ENCODE results near the gene HDAC11.

HDAC11 gene

DNA sequence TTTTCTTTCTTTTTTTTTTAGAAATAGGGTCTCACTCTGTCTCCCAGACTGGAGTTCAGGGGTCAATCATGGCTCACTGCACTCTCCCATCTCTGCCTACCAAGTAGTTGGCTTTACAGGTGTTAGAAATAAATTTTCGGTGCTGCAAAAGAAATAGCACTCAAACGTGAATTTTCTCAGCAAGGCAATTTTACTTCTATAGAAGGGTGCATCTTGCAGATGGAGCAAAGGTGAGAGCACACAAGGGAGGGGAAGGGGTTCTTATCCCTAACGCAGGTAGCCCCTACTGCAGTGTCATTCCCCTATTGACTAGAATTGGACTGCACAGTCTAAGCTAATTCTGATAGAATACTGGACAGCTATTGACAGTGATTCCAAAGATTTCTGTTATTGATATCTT is 62.0 kb downstream of the HDAC11 start:
- H3K36me3 ChIP-seq (ENCODE audit: insufficient read depth, low read length) = no peaks in the 10 kb centered on the region
- peaks cover 6% of the 10 kb centered on the region for H3K9me3 ChIP-seq (replicated peaks; ENCODE audit: low read length)
- no peak overlapping the region for H3K4me3 ChIP-seq (ENCODE audit: low read length)
- H3K4me2 ChIP-seq (ENCODE audit: low read length) = no peak overlapping the region
- peaks cover 58% of the 10 kb centered on the region for H3K4me1 ChIP-seq (ENCODE audit: control insufficient read depth, insufficient read depth, low read length)
- no peaks in the 10 kb centered on the region for H3K27me3 ChIP-seq (ENCODE audit: control insufficient read depth, insufficient read depth, low read length)
- H3K9ac ChIP-seq (ENCODE audit: low read depth, low read length) = no peak overlapping the region

- Histone ChIP-seq H3K9ac (ENCODE audit: low read depth, low read length) (no peak overlapping the region), H3K36me3 (ENCODE audit: insufficient read depth, low read length) (no peaks in the 10 kb centered on the region), H3K9me3 (replicated peaks; ENCODE audit: low read length) (peaks cover 6% of the 10 kb centered on the region), H3K4me2 (ENCODE audit: low read length) (peak overlapping the region; percentile 40), H3K4me1 (ENCODE audit: control insufficient read depth, insufficient read depth, low read length) (peaks cover 50% of the 10 kb centered on the region), H3K4me3 (ENCODE audit: low read length) (no peak overlapping the region), H3K27me3 (ENCODE audit: control insufficient read depth, insufficient read depth, low read length) (no peaks in the 10 kb centered on the region)
These were observed 63.1 kb downstream of the HDAC11 start for GRCh38 chr3:13543253-13543652.

DNA sequence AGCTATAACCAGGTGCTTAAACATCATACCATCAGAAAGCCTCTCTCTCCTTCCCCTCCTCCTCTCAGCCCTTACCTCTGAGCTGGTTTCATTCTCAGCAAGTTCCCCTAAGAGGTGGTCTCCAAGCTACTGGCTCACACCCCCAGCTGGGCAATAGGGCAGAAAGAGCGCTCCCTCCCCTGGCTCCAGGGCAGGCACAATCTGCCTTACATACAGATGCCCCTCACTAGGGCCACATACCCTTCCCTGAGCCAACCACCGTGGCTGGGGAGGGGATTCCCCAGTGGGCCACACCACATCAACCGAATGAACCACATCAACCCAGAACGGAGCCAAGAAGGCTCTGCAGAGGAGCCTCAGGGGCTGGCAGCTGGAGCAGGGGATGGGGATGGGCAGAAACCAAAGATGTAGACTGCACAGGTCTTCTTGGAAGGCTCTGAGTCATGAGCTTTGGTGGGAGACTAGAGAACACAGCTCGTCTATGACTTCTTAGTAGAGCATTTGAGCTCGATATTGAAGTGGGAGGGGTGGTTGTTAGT is 64.3 kb downstream of the HDAC11 start:
- no peak overlapping the region for H3K9ac ChIP-seq (ENCODE audit: low read depth, low read length)
- H3K4me2 ChIP-seq (ENCODE audit: low read length) = no peak overlapping the region
- no peak overlapping the region for H3K4me3 ChIP-seq (ENCODE audit: low read length)
- no peaks in the 10 kb centered on the region for H3K27me3 ChIP-seq (ENCODE audit: control insufficient read depth, insufficient read depth, low read length)
- peaks cover 39% of the 10 kb centered on the region for H3K4me1 ChIP-seq (ENCODE audit: control insufficient read depth, insufficient read depth, low read length)
- no peaks in the 10 kb centered on the region for H3K36me3 ChIP-seq (ENCODE audit: insufficient read depth, low read length)
- H3K9me3 ChIP-seq (replicated peaks; ENCODE audit: low read length) = peaks cover 6% of the 10 kb centered on the region

DNA sequence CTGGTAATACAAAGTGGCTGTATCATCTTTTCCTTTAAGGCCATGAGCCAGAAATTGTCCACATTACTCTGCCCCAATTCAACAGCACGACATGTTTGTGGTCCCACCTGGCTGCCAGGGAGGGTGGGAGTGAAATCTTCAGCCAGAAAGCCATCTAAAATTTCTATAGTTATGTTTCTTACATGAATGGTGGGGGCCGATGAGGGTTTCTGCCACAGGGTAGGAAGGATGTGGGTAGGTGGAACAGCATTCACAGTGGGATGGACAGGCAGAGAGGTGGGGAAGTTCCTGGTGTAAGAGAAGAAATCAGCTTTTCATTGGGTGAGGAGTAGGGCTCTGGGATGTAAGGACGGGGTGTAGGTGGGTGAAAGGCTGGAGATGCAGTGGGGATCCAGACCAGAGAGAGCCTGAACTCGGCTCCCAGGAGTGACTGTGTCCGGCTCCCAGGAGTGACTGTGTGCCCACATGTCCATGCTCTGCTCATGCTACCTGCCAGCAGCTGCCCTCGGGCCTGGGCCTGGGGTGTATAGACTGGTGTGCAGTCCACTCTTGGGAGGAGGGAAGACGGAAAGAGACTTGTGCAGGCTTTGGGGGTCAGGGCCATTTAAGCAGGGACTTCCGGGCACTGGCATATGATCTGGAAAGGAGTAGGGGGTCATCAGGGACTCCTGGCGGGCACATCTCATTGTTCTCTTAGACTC is 65.0 kb downstream of the HDAC11 start:
- Histone ChIP-seq H3K4me1 (ENCODE audit: control insufficient read depth, insufficient read depth, low read length) (peaks cover 32% of the 10 kb centered on the region), H3K9ac (ENCODE audit: low read depth, low read length) (no peak overlapping the region), H3K36me3 (ENCODE audit: insufficient read depth, low read length) (no peaks in the 10 kb centered on the region), H3K4me3 (ENCODE audit: low read length) (no peak overlapping the region), H3K4me2 (ENCODE audit: low read length) (no peak overlapping the region), H3K27me3 (ENCODE audit: control insufficient read depth, insufficient read depth, low read length) (no peaks in the 10 kb centered on the region), H3K9me3 (replicated peaks; ENCODE audit: low read length) (peaks cover 6% of the 10 kb centered on the region)

DNA sequence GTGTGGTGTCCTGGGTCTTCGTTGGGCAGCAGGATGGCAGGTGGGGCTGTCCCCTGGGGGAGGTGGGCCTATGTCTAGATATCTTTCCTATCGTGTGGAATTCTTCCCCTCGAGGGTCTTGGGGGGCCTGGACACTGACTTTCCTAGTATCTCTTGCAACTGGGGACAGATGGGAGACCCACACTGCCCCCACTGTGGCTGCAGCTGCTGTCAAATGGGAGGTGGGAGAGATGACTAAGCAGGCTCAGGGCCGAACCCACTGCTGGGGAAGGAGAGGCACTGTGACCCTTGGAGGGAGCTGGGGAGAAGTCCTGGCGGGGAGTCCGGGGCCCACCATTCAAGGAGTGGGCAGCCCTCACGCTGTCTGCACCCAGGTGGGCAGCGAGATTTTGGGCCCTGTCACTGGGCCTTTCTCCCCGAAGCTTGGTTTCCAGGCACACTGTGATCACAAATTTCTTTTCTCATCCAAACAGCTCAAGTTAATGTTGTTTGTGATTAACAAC is 65.9 kb downstream of the HDAC11 start:
- peaks cover 6% of the 10 kb centered on the region for H3K9me3 ChIP-seq (replicated peaks; ENCODE audit: low read length)
- H3K9ac ChIP-seq (ENCODE audit: low read depth, low read length) = no peak overlapping the region
- no peaks in the 10 kb centered on the region for H3K36me3 ChIP-seq (ENCODE audit: insufficient read depth, low read length)
- no peaks in the 10 kb centered on the region for H3K27me3 ChIP-seq (ENCODE audit: control insufficient read depth, insufficient read depth, low read length)
- H3K4me2 ChIP-seq (ENCODE audit: low read length) = no peak overlapping the region
- H3K4me1 ChIP-seq (ENCODE audit: control insufficient read depth, insufficient read depth, low read length) = peaks cover 32% of the 10 kb centered on the region
- no peak overlapping the region for H3K4me3 ChIP-seq (ENCODE audit: low read length)

- Histone ChIP-seq H3K9ac (ENCODE audit: low read depth, low read length) (no peak overlapping the region), H3K4me3 (ENCODE audit: low read length) (no peak overlapping the region), H3K4me2 (ENCODE audit: low read length) (no peak overlapping the region), H3K36me3 (ENCODE audit: insufficient read depth, low read length) (no peaks in the 10 kb centered on the region), H3K4me1 (ENCODE audit: control insufficient read depth, insufficient read depth, low read length) (peaks cover 32% of the 10 kb centered on the region), H3K9me3 (replicated peaks; ENCODE audit: low read length) (peaks cover 6% of the 10 kb centered on the region), H3K27me3 (ENCODE audit: control insufficient read depth, insufficient read depth, low read length) (no peaks in the 10 kb centered on the region)
These were observed 66.6 kb downstream of the HDAC11 start for GRCh38 chr3:13546667-13547171.

- no peaks in the 10 kb centered on the region for H3K36me3 ChIP-seq (ENCODE audit: insufficient read depth, low read length)
- H3K9me3 ChIP-seq (replicated peaks; ENCODE audit: low read length) = no peaks in the 10 kb centered on the region
- no peaks in the 10 kb centered on the region for H3K27me3 ChIP-seq (ENCODE audit: control insufficient read depth, insufficient read depth, low read length)
- H3K9ac ChIP-seq (ENCODE audit: low read depth, low read length) = no peak overlapping the region
- H3K4me2 ChIP-seq (ENCODE audit: low read length) = no peak overlapping the region
- peaks cover 32% of the 10 kb centered on the region for H3K4me1 ChIP-seq (ENCODE audit: control insufficient read depth, insufficient read depth, low read length)
- H3K4me3 ChIP-seq (ENCODE audit: low read length) = no peak overlapping the region
These were observed 67.7 kb downstream of the HDAC11 start for GRCh38 chr3:13547591-13548371.

DNA sequence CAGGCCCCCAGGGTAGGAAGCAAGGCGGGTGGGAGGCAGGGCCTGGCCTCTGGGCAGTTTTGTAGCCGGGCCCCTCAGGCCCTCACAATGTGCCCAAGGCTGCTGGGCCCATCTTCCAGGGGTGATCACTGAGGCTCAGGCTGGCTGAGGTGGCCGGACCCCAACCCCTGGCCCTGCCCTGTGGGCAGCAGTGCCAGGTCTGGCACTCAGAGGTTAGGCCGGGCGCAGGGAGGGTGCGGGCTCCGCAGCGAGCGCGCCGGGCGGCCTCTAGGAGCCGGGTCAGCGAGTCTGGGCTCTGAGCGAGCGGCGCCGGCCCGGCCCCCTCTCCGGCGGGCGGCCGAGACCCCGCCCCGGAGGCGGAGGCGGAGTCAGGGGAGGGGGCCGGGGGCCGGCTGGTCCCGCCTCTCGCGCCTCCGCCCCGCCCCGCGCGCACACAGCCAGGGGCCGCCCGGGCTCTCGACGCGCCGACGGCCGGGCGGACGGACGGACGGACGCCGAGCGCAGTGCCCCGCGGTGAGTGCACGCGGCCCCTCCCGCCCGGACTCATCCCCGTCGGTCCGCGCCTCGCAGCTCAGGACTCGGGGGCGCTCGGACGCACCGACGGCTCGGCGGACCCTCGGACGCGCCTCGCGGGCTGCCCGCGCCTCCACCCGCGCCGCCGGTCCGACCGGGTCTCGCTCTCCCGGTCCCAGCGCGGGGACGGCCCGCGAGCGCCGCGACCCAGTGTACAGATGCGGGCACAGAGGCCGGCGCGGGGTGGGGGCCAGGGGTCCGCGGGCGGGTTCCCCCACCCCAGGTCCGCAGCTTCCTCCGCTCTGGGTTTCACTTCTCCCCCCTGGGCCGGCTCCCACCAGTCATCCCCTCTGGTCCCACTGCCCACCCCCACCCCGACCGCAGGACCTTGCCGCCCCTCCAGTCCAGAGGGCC is 68.9 kb downstream of the HDAC11 start, which contains the start of gene FBLN2:
Gene FBLN2, plus strand, starts transcription at position 430 of the 927 bp plus-strand sequence. CDS start 21,231 bp downstream, outside the sequence.
- Histone ChIP-seq H3K9ac (ENCODE audit: low read depth, low read length) (peak within 1 kb of the TSS; percentile 13), H3K36me3 (ENCODE audit: insufficient read depth, low read length) (no peaks in the 10 kb centered on the region), H3K4me3 (ENCODE audit: low read length) (peak within 1 kb of the TSS; percentile 57), H3K9me3 (replicated peaks; ENCODE audit: low read length) (no peaks in the 10 kb centered on the region), H3K4me1 (ENCODE audit: control insufficient read depth, insufficient read depth, low read length) (peaks cover 22% of the 10 kb centered on the region), H3K27me3 (ENCODE audit: control insufficient read depth, insufficient read depth, low read length) (no peaks in the 10 kb centered on the region), H3K4me2 (ENCODE audit: low read length) (peak within 1 kb of the TSS; percentile 73)

DNA sequence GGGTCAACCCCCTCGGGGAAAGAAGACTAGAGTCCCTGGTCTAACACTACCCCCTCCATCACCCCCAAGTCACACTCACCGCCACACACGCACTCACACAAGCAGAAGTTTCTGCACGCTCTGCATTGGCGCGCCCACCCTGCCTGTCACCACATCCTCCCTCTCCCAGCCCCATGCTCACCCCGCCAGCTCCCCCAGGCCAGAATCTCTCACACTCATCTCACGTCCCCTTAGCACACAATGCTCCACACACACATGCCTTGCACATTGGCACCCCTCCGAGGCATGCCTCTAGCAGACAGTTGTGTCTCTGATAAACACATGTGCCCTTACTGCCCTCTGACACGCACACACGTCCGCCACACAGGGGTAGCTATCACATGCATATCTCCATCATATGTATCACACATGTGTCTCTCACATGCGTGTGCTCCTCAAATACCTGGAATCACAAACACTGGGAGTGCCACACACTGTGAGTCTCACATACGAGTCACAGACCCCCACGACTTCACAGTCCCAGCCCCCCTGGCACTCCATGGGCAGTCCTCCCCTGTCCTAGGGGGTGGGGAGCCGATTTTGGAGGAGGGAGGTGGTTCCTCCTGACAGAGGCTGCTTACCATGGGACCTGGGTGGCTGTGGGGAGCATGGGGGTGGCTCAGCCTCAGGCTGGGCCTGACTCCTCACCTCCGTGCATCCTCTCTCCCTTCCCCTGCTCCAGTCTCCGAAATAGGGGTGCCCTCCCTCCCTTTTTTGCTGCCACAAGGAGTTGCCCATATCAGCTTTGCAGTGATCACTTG is 69.7 kb downstream of the HDAC11 start:
- no peak overlapping the region for H3K4me2 ChIP-seq (ENCODE audit: low read length)
- no peak overlapping the region for H3K9ac ChIP-seq (ENCODE audit: low read depth, low read length)
- H3K27me3 ChIP-seq (ENCODE audit: control insufficient read depth, insufficient read depth, low read length) = no peaks in the 10 kb centered on the region
- H3K4me3 ChIP-seq (ENCODE audit: low read length) = no peak overlapping the region
- H3K9me3 ChIP-seq (replicated peaks; ENCODE audit: low read length) = no peaks in the 10 kb centered on the region
- peaks cover 13% of the 10 kb centered on the region for H3K4me1 ChIP-seq (ENCODE audit: control insufficient read depth, insufficient read depth, low read length)
- H3K36me3 ChIP-seq (ENCODE audit: insufficient read depth, low read length) = no peaks in the 10 kb centered on the region

- H3K9ac ChIP-seq (ENCODE audit: low read depth, low read length) = no peak overlapping the region
- no peaks in the 10 kb centered on the region for H3K9me3 ChIP-seq (replicated peaks; ENCODE audit: low read length)
- H3K36me3 ChIP-seq (ENCODE audit: insufficient read depth, low read length) = no peaks in the 10 kb centered on the region
- no peaks in the 10 kb centered on the region for H3K27me3 ChIP-seq (ENCODE audit: control insufficient read depth, insufficient read depth, low read length)
- no peak overlapping the region for H3K4me2 ChIP-seq (ENCODE audit: low read length)
- no peak overlapping the region for H3K4me3 ChIP-seq (ENCODE audit: low read length)
- peaks cover 9% of the 10 kb centered on the region for H3K4me1 ChIP-seq (ENCODE audit: control insufficient read depth, insufficient read depth, low read length)
These were observed 70.3 kb downstream of the HDAC11 start for GRCh38 chr3:13550423-13550690.
